ENCODE data around the gene DUSP6.

DUSP6 gene

GRCh38 chr12:89352492-89353187 is at the start of gene DUSP6:
Gene DUSP6 (minus strand): TSS chr12:89352501. CDS start chr12:89352039, 462 bp downstream.
- peak; percentile 87 to 92 for DNase-seq (ENCODE audit: low read depth in 2 of 2)

GRCh38 chr12:89401433-89402058 is 49.2 kb upstream of the DUSP6 start:
- no peak for DNase-seq (ENCODE audit: low read depth in 2 of 2)

GRCh38 chr12:89400415-89400814 is 48.1 kb upstream of the DUSP6 start:
- DNase-seq (ENCODE audit: low read depth in 2 of 2): no peak

GRCh38 chr12:89395712-89396111 is 43.4 kb upstream of the DUSP6 start:
- no peak for DNase-seq (ENCODE audit: low read depth in 2 of 2)

- no peak for DNase-seq (ENCODE audit: low read depth in 2 of 2)
These were observed 41.3 kb upstream of the DUSP6 start for GRCh38 chr12:89393551-89394121.

GRCh38 chr12:89392391-89392790 is 40.1 kb upstream of the DUSP6 start:
- no peak for DNase-seq (ENCODE audit: low read depth in 2 of 2)

GRCh38 chr12:89391726-89392336 is 39.5 kb upstream of the DUSP6 start:
- DNase-seq (ENCODE audit: low read depth in 2 of 2): no peak

GRCh38 chr12:89390802-89391673 is 38.7 kb upstream of the DUSP6 start:
- DNase-seq (ENCODE audit: low read depth in 2 of 2): no peak

GRCh38 chr12:89389755-89390661 is 37.7 kb upstream of the DUSP6 start:
- DNase-seq (ENCODE audit: low read depth in 2 of 2): peak in 1 of 2 donors; percentile 14

GRCh38 chr12:89386138-89386537 is 33.8 kb upstream of the DUSP6 start:
- no peak for DNase-seq (ENCODE audit: low read depth in 2 of 2)

- no peak for DNase-seq (ENCODE audit: low read depth in 2 of 2)
These were observed 32.5 kb upstream of the DUSP6 start for GRCh38 chr12:89384807-89385206.

GRCh38 chr12:89384050-89384758 is 31.9 kb upstream of the DUSP6 start:
- DNase-seq (ENCODE audit: low read depth in 2 of 2): no peak

- DNase-seq (ENCODE audit: low read depth in 2 of 2): no peak
These were observed 31.1 kb upstream of the DUSP6 start for GRCh38 chr12:89383235-89384049.

GRCh38 chr12:89382328-89382727 is 30.0 kb upstream of the DUSP6 start:
- no peak for DNase-seq (ENCODE audit: low read depth in 2 of 2)

GRCh38 chr12:89379839-89380467 is 27.7 kb upstream of the DUSP6 start:
- no peak for DNase-seq (ENCODE audit: low read depth in 2 of 2)

- no peak for DNase-seq (ENCODE audit: low read depth in 2 of 2)
These were observed 27.0 kb upstream of the DUSP6 start for GRCh38 chr12:89379148-89379838.

GRCh38 chr12:89376844-89377243 is 24.5 kb upstream of the DUSP6 start:
- DNase-seq (ENCODE audit: low read depth in 2 of 2): no peak

GRCh38 chr12:89376202-89376529 is 23.9 kb upstream of the DUSP6 start:
- DNase-seq (ENCODE audit: low read depth in 2 of 2): no peak

Data from stimulated activated CD4-positive, alpha-beta T cell treated with anti-CD3 and anti-CD28 coated beads, Interleukin-15, amount 100 ng/mL, for 48 hours (primary cell).